GM18870 (cell line): ENCODE results near the gene AQP6.
A peak's percentile ranks its signal among the peaks of the same experiment; 100 is the strongest.

Experiments used
- ATAC-seq: cut with Tn5 transposase; IDR thresholded peaks from one replicate; pipeline ENCODE4 v1.9.1; 2021; ENCODE audit warnings: moderate library complexity; ENCODE audit not compliant: unreplicated experiment

Gene AQP6

GRCh38 chr12:50025187-50026059 is 52.7 kb downstream of the AQP6 start, which contains the start of gene RACGAP1:
Gene RACGAP1 (minus strand): TSS chr12:50025494. CDS start chr12:50016715, 8,779 bp downstream.
- peak; percentile 89 for ATAC-seq

GRCh38 chr12:50026691-50027090 is 53.9 kb downstream of the AQP6 start:
- ATAC-seq = no peak
